OCI-LY7 (cell line): ENCODE data around the gene ASCC1. TPM values are rescaled to one million over a fixed set of nuclear protein-coding genes. Genes with fewer than 3 reads are reported as not detected.
A peak's percentile ranks its signal among the peaks of the same experiment; 100 is the strongest.
"Not testable (repeated sequence)": the region's sequence is repeated elsewhere in the genome, so short reads cannot be mapped to it uniquely, and the experiment has no call there.

ENCODE experiments used
- BruUV-seq: library from RNA; stranded (reverse); fragments of 400-500 nt; replicated peaks from 2 replicates; lab custom pipeline; 2021; lab: Mats Ljungman, UMichigan
- CTCF ChIA-PET: fragments of 300-600 bp; sonication (Branson Sonifier 250); formaldehyde crosslinking; loops from one replicate; lab custom pipeline; 2022; ENCODE audit warnings: antibody characterized with exemption; ENCODE audit not compliant: unreplicated experiment; lab: Charles Lee
- POLR2A ChIA-PET: fragments of 300-600 bp; sonication (Branson Sonifier 250); formaldehyde crosslinking; loops from one replicate; lab custom pipeline; 2022; ENCODE audit warnings: antibody characterized with exemption; lab: Charles Lee
- DNase-seq: peaks from one replicate; pipeline ENCODE4 v3.0.0-alpha.2; 2015; ENCODE audit warnings: low spot score
- H2AFZ ChIP-seq: fragments of 200-600 bp; sonication (generic), shearing (Covaris generic); 2 replicates; pipeline ENCODE4 v1.6.1; 2014; ENCODE audit warnings: mild to moderate bottlenecking, antibody characterized with exemption, low read length, moderate library complexity
- H3K27ac ChIP-seq: fragments of 200-600 bp; sonication (generic); 2 replicates; pipeline ENCODE4 v1.5.1; 2014; ENCODE audit warnings: mixed run types, low read depth, mild to moderate bottlenecking, moderate library complexity, low read length, inconsistent platforms; ENCODE audit not compliant: poor library complexity, severe bottlenecking
- H3K36me3 ChIP-seq: fragments of 200-600 bp; sonication (generic); 2 replicates; pipeline ENCODE4 v1.6.1; 2014; ENCODE audit warnings: mild to moderate bottlenecking, antibody characterized with exemption, low read length, moderate library complexity, mixed read lengths; ENCODE audit not compliant: insufficient read depth
- H3K4me1 ChIP-seq: fragments of 200-600 bp; sonication (generic); 2 replicates; pipeline ENCODE4 v1.5.1; 2014; ENCODE audit warnings: mild to moderate bottlenecking, low read length; ENCODE audit not compliant: insufficient read depth, poor library complexity, severe bottlenecking
- H3K4me2 ChIP-seq: fragments of 200-600 bp; sonication (generic); 2 replicates; pipeline ENCODE4 v1.6.1; 2014; ENCODE audit warnings: mild to moderate bottlenecking, low read length
- H3K4me3 ChIP-seq: fragments of 200-600 bp; sonication (generic); 2 replicates; pipeline ENCODE4 v1.5.1; 2014; ENCODE audit warnings: mild to moderate bottlenecking, low read depth, low read length; ENCODE audit not compliant: poor library complexity, severe bottlenecking
- H3K79me2 ChIP-seq: fragments of 200-600 bp; sonication (generic); 2 replicates; pipeline ENCODE4 v1.6.1; 2016; ENCODE audit warnings: low read depth, mild to moderate bottlenecking, low read length, moderate library complexity, mixed read lengths; ENCODE audit not compliant: insufficient read depth
- H3K9me2 ChIP-seq: fragments of 200-600 bp; sonication (generic); 2 replicates; pipeline ENCODE4 v1.6.1; 2016; ENCODE audit warnings: mild to moderate bottlenecking, low read length, mixed read lengths; ENCODE audit not compliant: insufficient read depth
- H3K9me3 ChIP-seq: fragments of 200-600 bp; sonication (generic); 2 replicates; pipeline ENCODE4 v1.6.1; 2014; ENCODE audit warnings: mild to moderate bottlenecking, mixed run types, low read length, mixed read lengths
- H4K20me1 ChIP-seq: fragments of 200-600 bp; sonication (generic); 2 replicates; pipeline ENCODE4 v1.6.1; 2014; ENCODE audit warnings: mild to moderate bottlenecking, antibody characterized with exemption, low read length, moderate library complexity, mixed read lengths; ENCODE audit not compliant: insufficient read depth
- CTCF ChIP-seq: fragments of 200-600 bp; sonication (generic); conservative IDR thresholded peaks from 2 replicates; pipeline ENCODE4 v1.5.1; 2014; ENCODE audit warnings: mild to moderate bottlenecking, antibody characterized with exemption, low read length, moderate library complexity, mixed read lengths
- EZH2phosphoT487 ChIP-seq: fragments of 200-600 bp; sonication (generic); IDR thresholded peaks from 2 replicates; pipeline ENCODE4 v1.6.1; 2018; ENCODE audit warnings: low read depth, borderline replicate concordance, mild to moderate bottlenecking, mixed run types, antibody characterized with exemption, low read length, moderate library complexity, mixed read lengths
- intact Hi-C: fragments of 100-400 bp; cut with micrococcal nuclease; formaldehyde crosslinking; loops from one replicate; pipeline ENCODE4 v1.10.0; 2022; ENCODE audit not compliant: unreplicated experiment
- total RNA-seq, 2 experiments: library from RNA; depleted of rRNA in 1 of 2; stranded (reverse); fragments of >200 nt in 1 of 2; shearing (Covaris generic) in 1 of 2; gene quantifications; 2 replicates each; pipeline ENCODE4 v1.2.3, GENCODE V29; 2014 to 2022

Gene ASCC1
- total RNA-seq, 2 experiments from 2014 or later, result 27.1 to 59.9 TPM

- Histone ChIP-seq H3K4me3 (no peak overlapping the region), H3K9me3 (no peaks in the 10 kb centered on the region), H3K27ac (peak overlapping the region; percentile 26), H3K9me2 (no peaks in the 10 kb centered on the region), H2AFZ (no peak overlapping the region), H4K20me1 (0 out of 2 replicates have a peak, but pooled peaks cover 3% of the 10 kb centered on the region), H3K36me3 (peaks cover 78% of the 10 kb centered on the region), H3K79me2 (peaks cover 47% of the 10 kb centered on the region; the same call in 1 of the 2 replicates), H3K4me1 (peaks cover 25% of the 10 kb centered on the region), H3K4me2 (peak overlapping the region; percentile 18; the same call in 1 of the 2 replicates)
- POLR2A ChIA-PET, result interaction anchor here (1.2 kb wide), 1 partner anchor 104 kb away, joined by 3 read pairs; no protein-coding TSS in a partner anchor
- intact Hi-C loops, result no loop called here
- BruUV-seq, result no TSS peak
- TF ChIP-seq CTCF, result no peak
- TF ChIP-seq EZH2phosphoT487, result no peak
- no peak for DNase-seq
- CTCF ChIA-PET, result no interaction called here
These were observed 11.8 kb upstream of the ASCC1 start for GRCh38 chr10:72227826-72228225.

GRCh38 chr10:72226418-72227027, 10.4 kb upstream of the ASCC1 start:
- H3K9me2 ChIP-seq, result no peaks in the 10 kb centered on the region
- 0 out of 2 replicates have a peak, but pooled peaks cover 3% of the 10 kb centered on the region for H4K20me1 ChIP-seq
- POLR2A ChIA-PET, result interaction anchor here (0.6 to 1.6 kb wide), 3 partner anchors 39 to 101 kb away, joined by 3 to 6 read pairs (median 5); no protein-coding TSS in a partner anchor
- BruUV-seq, result no TSS peak
- no peaks in the 10 kb centered on the region for H3K9me3 ChIP-seq
- H3K79me2 ChIP-seq, result peaks cover 50% of the 10 kb centered on the region; the same call in 1 of the 2 replicates
- peaks cover 75% of the 10 kb centered on the region for H3K36me3 ChIP-seq
- intact Hi-C loops, result no loop called here
- H3K27ac ChIP-seq, result no peak overlapping the region
- no peak overlapping the region for H2AFZ ChIP-seq
- no peak overlapping the region for H3K4me3 ChIP-seq
- peaks cover 28% of the 10 kb centered on the region for H3K4me1 ChIP-seq
- CTCF ChIA-PET, result interaction anchor here (1.1 kb wide), 1 partner anchor 49 kb away, joined by 3 read pairs; no protein-coding TSS in a partner anchor
- DNase-seq, result no peak
- TF ChIP-seq CTCF (no peak), EZH2phosphoT487 (no peak)
- no peak overlapping the region for H3K4me2 ChIP-seq

- Histone ChIP-seq H3K79me2 (peaks cover 70% of the 10 kb centered on the region), H3K36me3 (peaks cover 70% of the 10 kb centered on the region), H3K4me1 (peaks cover 40% of the 10 kb centered on the region)
- not testable (repeated sequence) for BruUV-seq, H2AFZ ChIP-seq, H3K9me2 ChIP-seq, H3K4me3 ChIP-seq, DNase-seq, H4K20me1 ChIP-seq, H3K27ac ChIP-seq, H3K4me2 ChIP-seq, H3K9me3 ChIP-seq
- POLR2A ChIA-PET, result interaction anchor here (0.6 to 1.0 kb wide), 3 partner anchors 82 to 128 kb away, joined by 3 read pairs; no protein-coding TSS in a partner anchor
- CTCF ChIA-PET, result interaction anchor here (0.6 to 0.9 kb wide), 2 partner anchors 105 to 136 kb away, joined by 3 read pairs; partner anchors contain the start of gene SPOCK2
- intact Hi-C loops, result loop anchor here (5.0 kb wide), 1 partner anchor 162 kb away; no protein-coding TSS in a partner anchor
These were observed 8.1 kb upstream of the ASCC1 start for GRCh38 chr10:72224191-72224590.
